SK-N-MC (cell line): ENCODE data around the gene PRRC2B.

Source experiments
- EZH2 ChIP-seq: fragments of 200-600 bp; sonication (generic); IDR thresholded peaks from one replicate; pipeline ENCODE4 v1.6.1; 2017; ENCODE audit warnings: antibody characterized with exemption
- POLR2AphosphoS5 ChIP-seq: IDR thresholded peaks from 2 replicates; pipeline ENCODE4 v1.6.1; 2012; ENCODE audit warnings: mild to moderate bottlenecking, low read depth, low read length, borderline replicate concordance

GRCh38 chr9:131439224-131439623 lies 45.3 kb downstream of the PRRC2B start:
- no peak for TF ChIP-seq EZH2
- no peak for TF ChIP-seq POLR2AphosphoS5
